NT2/D1 (cell line): Measurements from ENCODE around the gene KANSL1L.

Experiments
- SUZ12 ChIP-seq: IDR thresholded peaks from 2 replicates; pipeline ENCODE4 v1.6.1; 2011; ENCODE audit not compliant: insufficient read length, insufficient read depth; ENCODE audit errors: extremely low read depth
- ZNF274 ChIP-seq: IDR thresholded peaks from 2 replicates; pipeline ENCODE4 v1.6.1; 2011; ENCODE audit warnings: mild to moderate bottlenecking, low read depth, low read length

DNA sequence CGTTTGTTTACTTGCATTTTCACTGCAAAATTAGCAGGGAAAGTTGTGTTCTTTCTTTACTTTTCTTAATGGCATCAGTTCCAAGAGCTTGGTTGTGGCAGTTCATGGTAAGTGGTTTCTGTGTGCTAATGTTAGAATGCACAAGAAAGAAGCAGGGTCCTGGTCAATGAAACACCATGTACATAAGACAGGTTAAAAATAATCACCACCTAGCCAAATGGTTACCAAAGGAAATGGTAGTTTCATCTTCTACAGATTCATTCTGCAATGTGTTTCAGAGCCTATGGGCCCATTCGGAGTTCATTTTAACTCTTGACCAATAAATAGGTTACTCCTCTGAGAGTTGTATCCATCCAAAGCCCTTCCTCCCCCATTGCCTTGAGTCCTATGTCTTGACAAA lies 186.9 kb downstream of the KANSL1L start:
- TF ChIP-seq SUZ12: no peak
- no peak for TF ChIP-seq ZNF274
